HG03521 (cell line): ENCODE data around the gene CRKL.

Experiments used
- ATAC-seq: cut with Tn5 transposase; IDR thresholded peaks from one replicate; pipeline ENCODE4 v1.9.1; 2021; ENCODE audit warnings: mild to moderate bottlenecking, moderate library complexity; ENCODE audit not compliant: unreplicated experiment

The CRKL gene

DNA sequence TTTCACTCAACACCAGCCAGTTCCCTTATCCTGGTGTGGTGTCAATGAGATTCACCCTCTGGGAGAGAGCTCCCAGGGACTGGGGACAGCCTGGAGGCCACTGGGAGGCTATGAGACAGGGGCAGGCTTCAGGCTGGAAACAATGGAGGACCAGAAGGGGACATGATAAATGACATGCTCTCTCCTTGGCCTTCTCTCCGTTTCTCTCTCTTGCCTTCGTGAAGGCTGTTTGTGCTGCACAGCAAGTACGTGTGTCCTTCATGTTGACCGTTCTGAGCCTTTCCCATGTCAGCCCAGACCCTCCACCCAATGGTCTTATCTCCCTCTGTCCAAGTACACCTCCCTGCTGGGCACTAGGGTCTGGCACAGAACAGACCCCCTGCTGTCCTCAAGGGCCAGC, 63.3 kb downstream of the CRKL start:
- no peak for ATAC-seq

DNA sequence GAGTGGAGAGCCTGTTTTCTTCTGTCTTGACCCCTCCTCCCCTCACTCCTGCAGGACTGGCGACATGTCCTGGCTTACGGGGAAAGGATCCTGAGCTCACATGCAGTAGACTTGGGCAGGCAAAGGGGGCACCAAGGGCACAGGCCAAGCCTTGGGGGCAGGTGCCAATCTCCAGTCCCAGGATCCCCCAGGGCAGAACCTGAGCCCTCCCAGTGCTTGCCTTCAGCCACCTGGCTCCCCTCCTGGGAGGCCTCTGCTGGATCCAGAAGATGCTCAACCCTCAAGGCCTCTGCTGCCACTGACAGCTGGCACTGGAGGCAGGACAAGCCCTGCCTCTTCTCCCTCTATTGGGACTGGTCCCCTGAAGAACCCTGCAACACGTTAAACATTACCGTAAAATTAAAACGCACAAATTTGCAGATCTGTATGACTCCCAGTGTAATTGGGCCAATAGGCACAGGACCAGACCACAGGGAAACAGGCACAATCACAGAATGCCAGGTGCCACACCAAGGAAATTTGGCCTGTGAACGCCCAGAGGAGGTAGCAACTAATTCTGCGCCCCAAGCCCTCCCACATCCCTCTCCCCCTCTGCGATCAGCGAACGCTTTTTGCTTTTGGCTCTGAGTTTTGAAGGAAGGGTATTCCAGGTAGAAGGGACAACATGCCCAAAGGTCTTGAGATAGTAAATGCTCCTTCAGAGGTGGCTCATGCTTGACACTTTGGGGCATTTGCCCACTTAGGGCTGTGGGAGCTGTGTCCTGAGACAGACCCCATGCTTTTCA, 63.9 kb downstream of the CRKL start:
- no peak for ATAC-seq

DNA sequence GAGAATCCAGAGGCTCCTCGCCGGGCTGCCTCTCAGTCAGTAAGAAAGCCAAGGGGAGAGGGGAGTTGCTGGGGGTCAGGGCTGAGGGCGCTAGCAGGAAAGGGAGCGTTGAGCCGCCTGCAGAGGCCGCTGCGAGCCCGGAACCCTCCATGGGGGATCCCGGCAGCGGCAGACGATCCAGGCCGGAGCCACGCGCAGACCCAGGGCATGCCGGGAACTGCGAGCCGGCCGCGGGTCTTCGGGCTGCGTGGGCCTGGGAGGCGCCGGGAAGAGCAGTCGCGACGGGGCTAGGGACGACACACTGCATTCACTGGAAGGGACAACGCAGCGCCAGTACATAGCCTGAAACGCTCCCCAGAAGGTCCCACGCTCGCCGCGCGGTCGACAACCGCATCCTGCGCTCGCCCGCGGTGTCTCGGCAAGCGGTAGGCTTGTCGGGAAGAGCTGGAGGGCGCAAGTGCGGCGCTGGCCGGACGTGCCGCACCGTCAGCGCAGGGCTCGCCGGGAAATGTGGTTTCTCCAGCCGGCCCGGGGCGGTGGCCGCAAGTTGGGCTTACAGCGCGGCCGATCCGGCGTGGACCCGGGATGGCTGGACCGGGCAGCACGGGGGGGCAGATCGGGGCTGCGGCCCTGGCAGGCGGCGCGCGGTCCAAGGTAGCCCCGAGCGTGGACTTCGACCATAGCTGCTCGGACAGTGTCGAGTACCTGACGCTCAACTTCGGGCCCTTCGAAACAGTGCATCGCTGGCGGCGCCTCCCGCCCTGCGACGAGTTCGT, 64.8 kb downstream of the CRKL start, which contains the start of gene LZTR1:
LZTR1 (plus strand) TSS at position 511 of the 776 bp plus-strand sequence; CDS start at position 586, 75 bp downstream.
- ATAC-seq: peak; percentile 81

DNA sequence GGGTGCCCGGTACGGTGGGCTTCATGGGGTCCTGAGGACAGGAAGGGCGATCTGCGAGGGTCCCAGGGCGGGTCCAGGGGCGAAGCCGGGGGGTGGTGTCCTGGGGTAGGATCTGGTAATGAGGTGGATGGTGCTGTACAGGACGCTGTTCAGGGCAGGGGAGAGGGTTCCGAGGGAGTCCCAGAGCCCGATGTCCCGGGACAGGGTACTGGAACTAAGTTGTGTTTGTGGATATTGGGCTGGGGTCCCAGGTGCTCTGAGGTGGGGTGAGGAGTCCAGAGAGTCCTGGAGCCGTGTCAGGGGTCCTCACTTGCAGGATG, 65.3 kb downstream of the CRKL start:
- peak; percentile 4 for ATAC-seq

DNA sequence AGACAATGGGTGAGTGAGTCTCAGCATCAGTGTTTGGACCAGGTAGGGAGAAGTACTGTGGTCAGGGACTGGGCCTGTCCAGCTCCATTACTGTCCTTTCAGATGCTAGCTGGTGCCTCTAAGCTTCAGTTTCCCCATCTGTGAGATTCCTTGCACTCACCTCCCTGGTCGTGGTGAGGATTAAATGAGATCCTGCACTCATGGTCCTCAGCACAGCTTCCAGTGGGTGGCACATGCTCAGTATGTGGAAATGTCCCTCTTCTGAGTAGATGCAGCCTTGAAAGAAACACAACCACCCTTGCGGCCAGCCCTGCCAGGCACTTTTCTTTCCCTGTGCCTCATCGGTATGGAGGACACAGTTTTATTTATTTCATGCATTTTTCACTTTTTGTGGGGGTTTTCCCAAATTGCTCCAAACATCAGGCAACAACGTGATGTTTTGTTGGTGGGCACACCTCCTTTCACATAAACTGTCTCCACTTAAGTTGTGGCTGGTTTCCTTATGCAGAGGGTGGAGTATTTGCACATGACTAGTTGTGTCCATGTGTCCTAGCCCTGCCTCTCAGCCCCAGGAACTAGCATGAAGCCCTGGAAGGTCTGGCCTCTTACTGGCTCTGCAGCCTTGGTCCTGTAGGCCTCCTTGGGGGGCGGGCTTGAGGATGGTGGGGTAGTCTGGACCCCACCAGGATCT, 66.0 kb downstream of the CRKL start:
- ATAC-seq: no peak

DNA sequence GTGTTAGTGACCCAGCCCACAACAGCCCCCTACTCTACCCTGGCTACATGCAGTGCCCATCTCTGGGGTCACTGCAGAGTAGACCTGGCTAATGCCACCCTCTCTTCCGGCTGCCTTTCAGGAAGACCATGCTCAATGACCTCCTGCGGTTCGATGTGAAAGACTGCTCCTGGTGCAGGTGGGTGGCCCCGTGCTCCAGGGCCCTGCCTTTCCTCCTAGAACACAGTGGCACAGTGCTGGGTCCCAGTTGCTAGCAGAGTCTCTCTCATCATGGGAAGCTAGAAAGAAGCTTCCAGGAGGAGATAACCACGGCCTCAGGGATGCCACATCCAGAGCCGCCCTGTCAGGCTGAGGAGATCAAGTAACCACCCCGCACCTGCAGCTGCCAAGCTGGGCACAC, 68.5 kb downstream of the CRKL start:
- no peak for ATAC-seq

DNA sequence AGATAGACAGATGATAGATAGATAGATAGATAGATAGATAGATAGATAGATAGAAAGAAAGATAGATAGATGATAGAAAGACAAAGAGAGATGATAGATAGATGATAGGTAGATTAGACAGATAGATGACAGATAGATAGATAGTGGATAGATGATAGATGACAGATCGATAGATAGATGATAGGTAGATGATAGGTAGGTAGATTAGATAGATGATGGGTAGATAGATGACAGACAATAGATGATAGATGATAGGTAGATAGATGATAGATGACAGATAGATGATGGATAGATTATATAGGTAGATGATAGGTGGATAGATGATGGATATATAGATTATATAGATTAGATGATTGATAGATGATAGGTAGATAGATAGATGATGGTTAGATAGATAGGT, 69.2 kb downstream of the CRKL start:
- ATAC-seq: no peak

DNA sequence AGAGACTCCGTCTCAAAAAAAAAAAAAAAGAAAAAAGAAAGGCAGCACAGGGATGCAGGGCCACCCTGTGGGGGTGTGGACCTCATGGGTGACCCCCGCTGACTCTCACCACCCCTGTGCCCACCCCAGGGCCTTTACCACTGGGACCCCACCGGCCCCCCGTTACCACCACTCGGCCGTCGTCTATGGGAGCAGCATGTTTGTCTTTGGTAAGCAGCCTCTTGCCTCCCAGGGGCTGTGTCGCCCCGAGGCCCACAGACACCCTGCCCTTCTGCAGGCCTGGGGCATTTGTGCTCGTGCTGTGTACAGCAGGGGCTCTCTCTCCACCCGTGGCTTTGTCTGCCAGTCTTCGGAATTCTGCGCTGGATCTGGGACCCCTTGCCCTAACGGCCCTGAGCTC, 70.2 kb downstream of the CRKL start:
- ATAC-seq: no peak

DNA sequence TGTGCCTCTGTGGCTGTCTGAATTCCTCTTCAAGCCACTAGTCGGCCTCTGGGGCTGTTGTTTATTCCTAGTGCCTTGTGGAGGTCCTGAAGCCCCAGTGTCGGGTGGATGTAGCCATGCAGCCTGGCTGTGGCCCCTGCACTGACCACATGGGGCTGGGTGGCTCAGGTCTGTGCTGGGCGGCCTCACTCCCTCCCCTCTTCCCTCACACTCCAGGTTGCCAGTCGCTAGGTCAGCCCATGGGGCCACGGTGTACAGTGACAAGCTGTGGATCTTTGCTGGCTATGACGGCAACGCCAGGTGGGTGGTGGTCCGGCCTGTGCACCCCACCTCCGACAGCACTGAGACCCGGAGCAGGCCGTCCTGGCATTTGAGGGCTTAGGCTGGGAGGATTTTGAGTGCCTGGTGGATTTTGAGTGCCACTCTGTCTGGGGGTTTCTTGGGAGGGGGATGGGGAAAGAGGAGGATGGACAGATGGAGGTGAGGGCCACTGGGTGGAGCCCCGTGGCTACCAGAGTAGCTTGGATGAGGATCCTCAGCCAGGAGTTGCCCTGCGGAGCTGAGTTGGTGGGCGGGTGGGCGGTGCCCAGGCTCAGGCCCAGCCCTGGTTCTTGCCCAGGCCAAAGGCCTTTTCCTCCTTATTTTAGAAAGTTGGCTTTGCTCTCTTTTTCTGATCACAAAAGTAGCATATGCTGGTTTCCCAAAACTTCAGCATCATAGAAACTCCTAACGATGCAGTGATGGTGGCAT, 71.5 kb downstream of the CRKL start:
- no peak for ATAC-seq

DNA sequence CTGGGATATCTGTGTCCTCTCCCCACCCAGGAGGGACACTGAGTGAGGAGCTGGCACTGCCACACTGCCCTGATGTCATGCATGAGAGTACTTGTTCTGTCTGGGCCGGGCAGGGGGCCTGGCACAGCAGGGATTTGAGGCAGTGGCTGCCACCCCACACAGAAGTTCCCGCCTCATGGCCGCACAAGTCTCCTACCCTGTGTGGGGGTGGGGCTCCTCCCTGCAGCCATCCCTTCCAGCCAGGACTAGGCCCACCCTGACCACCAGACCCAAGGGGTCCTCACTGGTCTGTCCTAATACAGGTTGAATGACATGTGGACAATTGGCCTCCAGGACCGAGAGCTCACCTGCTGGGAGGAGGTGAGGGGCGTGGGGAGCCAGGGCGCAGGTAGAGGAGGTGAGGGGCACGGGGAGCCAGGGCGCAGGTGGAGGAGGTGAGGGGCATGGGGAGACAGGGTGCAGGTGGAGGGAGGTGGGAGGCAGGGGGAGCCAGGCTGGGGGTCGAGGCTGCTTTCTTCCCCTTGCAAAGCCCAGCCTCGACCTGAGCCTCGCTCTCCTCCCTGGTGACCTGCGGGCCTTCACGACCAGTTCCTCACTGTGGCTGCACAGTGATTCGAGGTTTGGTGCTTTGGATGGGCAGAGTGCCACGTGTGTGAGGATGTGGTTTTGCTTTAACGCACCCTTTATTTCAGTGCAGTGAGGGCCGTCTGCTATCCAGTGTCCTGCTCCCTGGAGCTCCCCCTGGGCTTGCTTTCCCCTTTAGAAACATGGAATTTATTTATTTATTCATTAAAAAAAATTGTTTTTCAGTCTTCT, 72.3 kb downstream of the CRKL start:
- ATAC-seq: no peak

DNA sequence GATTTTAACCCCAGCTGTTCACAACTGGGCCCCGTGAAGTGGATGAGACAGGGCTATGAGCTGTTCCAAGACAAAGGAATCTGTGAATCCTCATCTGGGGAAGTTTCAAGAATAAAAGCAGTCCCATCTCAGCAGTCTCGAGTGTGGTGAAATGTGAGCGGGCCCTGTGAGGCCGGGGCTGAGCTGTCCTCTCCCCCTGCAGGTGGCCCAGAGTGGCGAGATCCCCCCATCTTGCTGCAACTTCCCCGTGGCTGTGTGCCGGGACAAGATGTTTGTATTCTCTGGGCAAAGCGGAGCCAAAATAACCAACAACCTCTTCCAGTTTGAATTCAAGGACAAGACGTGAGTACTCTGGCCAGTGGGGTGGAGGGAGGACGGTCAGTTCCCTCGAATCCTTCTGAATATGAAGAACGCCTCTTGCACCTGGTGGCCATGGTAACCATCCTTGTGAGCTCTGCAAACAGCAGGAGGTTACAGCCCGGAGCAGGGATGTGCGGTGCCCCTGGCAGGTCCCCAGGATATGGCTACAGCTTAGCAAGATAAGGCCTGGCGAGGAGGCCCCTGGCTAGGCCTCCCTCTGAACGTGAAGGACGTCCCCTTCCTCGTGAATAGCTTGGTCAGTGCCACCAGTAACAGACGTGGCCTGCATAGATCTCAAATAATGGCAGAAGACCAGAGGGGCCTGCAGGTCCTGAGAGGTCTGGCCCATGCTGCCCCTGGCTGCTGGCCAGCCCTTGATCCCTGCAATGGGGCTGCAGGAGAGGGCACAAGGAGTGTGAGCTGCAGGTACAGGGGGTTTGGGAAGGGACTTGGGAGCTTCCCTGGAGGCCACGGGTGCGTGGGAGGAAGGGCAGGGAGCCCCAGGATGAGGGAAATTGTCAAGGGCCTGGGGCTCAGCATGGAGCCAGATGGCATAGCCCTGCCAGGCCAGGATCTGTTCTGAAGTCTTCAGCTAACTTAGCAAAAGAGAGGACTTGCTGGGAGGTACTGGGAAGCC, 73.3 kb downstream of the CRKL start:
- no peak for ATAC-seq

DNA sequence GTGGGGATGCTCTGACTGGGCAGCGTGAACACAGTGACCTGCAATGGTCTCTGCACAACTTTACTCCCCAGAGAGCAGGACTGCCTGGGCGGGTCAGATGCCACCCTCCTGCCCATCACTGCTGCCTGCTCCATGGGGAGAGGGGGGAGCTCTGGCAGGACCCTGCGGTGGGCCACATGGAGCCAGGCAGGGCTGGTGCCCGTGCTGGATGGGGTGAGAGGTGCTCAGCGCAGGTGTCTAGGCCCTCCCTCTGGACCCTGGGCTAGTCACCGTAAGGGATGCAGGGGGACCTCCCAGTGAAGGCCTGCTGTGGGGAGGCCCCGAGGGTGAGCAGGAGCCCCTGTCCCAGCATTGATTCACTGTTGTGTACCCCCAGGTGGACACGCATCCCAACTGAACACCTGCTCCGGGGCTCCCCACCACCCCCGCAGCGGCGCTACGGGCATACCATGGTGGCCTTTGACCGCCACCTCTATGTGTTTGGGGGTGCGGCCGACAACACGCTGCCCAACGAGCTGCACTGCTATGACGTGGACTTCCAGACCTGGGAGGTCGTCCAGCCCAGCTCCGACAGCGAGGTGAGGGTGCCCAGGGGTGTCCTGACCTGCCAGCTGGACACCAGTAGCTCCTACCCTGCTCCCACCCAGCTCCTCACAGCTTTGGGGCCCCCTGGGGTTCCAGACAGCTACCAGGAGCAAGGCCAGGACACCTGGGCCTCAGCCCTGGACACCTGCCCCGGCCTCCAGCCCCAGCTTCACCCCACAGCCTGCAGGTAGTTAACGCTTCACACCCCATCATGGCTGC, 74.2 kb downstream of the CRKL start:
- ATAC-seq: no peak

DNA sequence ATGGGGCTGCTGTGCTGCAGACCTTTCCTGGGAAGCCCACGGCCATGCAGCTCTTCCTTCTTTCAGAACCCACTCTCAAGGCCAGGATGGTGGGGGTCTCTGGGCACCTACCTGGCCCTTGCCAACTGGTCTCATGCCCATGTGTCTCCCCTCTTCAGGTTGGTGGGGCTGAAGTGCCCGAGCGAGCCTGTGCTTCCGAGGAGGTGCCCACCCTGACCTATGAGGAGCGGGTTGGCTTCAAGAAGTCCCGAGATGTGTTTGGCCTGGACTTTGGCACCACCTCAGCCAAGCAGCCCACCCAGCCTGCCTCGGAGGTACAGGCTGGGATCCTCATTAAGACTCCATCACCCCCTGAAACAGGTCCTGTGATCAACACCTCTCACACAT, 74.8 kb downstream of the CRKL start:
- no peak for ATAC-seq

DNA sequence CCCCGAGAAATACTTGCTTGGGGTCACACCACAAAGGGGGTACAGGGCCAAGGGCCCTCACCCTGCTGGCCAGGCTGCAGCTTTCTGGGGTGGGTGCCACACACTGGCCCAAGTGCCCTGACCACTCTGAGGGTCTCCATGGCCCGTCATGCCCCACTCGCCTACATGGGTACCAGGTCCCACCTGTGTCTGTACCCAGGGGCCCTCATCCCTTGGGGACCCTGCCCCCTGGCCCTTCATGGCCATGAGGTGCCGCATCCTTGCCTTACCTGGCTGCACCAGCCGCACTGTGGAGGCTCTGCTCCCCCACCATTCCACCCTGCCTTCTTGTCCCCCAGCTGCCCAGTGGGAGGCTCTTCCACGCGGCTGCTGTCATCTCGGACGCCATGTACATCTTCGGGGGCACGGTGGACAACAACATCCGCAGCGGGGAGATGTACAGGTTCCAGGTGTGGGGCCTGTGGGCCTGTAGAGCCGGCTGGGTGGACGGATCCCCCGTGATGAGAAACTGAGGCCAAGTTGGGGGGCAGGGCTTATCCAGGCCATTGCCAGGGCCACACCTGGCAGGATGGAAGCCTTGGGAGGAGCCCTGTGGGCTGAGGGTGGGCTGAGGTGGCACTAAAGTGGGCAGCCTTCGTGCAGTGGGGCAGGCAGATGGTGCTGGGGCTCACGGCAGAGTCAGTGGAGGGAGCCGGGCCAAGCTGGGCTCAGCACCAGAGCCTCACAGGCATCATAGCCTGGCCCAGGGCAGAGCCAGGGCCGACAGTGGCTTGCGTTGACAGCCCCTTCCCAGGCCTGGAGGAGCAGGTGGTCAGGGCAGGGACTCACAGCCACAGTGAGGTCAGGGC, 75.5 kb downstream of the CRKL start:
- ATAC-seq: no peak

DNA sequence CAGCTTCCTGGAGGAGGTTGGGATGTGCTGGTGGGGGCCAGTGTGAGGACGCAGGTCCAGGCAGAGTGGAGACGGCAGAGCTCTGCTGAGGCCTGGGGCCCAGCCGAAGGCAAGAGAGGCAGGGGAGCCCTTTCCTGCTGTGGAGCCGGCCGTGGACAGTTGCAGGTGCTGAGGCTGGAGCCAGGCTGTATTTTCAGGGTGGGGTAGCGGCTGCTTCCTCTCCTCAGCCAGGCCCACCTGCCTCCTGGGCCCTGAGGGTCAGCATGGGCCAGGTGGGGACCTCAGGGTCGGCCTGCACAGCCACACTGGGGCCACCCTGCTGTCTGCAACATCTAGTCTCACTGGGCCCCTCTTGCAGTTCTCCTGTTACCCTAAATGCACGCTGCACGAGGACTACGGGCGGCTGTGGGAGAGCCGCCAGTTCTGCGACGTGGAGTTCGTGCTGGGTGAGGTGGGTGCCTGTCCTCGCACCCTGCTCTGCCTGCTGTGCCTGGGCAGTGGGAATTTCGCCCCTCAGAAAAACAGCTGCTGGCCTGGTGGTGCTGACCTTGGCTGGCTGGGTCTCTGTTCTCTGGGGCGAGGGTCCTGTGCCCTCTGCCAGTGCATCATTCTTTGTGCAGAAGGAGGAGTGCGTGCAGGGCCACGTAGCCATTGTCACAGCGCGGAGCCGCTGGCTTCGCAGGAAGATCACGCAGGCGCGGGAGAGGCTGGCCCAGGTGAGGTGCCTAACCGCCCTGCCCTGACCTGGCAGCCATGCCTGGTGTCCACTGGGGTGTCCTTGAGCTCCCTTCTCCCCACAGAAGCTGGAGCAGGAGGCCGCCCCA, 76.3 kb downstream of the CRKL start:
- ATAC-seq: no peak

DNA sequence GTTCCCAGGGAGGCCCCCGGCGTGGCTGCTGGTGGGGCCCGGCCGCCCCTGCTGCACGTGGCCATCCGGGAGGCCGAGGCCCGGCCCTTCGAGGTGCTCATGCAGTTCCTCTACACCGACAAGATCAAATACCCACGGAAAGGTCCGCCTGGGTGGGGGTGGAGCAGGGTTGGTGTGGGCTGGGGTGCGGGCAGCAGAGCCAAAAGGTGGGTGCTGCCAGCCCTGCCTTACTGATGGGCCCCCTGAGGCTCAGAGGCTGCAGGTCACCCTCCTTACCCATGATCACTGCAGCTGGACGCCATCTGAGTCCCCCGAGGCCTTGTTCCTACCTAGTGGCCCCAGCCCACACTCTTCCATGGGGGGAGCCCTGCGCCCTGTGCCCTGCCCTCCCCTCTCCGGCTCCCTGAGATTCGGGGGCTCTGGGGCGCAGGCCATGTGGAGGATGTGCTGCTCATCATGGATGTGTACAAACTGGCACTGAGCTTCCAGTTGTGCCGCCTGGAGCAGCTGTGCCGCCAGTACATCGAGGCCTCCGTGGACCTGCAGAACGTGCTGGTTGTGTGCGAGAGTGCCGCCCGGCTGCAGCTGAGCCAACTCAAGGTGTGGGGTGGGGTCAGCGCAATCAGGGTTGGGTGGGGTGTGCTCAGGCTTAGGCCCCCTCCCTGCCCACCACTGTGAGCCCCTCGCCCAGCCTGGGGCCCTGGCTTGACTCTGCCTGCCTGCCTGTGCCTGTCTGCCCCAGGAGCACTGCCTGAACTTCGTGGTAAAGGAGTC, 77.1 kb downstream of the CRKL start:
- no peak for ATAC-seq
